ENCODE measurements around the gene TRPM3.

DNA sequence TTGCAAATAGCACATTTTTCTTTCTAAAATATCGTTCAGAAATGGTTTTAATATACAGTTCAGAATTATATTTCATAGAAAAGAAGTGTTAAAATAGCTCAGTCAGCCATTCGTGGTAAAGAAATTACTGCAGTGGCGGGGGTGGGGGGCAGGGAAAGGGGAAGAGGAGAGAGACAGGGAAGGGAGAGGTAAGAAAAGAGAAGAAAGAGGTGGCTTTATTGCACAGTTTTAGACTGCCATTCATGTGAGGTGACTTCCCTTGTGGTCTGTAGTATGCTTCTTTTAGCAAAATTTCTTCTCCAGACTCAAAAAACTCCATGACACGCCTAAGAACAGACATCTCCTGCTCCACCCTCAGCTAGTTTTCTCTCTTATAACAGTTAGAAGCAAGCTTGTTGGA lies 259.6 kb downstream of the TRPM3 start:
- TF ChIP-seq JUN (IDR thresholded peaks at IDR 0.05), result no peak
- TF ChIP-seq, protein P1, sequence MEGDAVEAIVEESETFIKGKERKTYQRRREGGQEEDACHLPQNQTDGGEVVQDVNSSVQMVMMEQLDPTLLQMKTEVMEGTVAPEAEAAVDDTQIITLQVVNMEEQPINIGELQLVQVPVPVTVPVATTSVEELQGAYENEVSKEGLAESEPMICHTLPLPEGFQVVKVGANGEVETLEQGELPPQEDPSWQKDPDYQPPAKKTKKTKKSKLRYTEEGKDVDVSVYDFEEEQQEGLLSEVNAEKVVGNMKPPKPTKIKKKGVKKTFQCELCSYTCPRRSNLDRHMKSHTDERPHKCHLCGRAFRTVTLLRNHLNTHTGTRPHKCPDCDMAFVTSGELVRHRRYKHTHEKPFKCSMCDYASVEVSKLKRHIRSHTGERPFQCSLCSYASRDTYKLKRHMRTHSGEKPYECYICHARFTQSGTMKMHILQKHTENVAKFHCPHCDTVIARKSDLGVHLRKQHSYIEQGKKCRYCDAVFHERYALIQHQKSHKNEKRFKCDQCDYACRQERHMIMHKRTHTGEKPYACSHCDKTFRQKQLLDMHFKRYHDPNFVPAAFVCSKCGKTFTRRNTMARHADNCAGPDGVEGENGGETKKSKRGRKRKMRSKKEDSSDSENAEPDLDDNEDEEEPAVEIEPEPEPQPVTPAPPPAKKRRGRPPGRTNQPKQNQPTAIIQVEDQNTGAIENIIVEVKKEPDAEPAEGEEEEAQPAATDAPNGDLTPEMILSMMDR (IDR thresholded peaks at IDR 0.05), result no peak

Measured in A549 (cell line).